Smooth muscle cell (in vitro differentiated cells): ENCODE measurements around the gene ZNF511. TPM values are rescaled to one million over a fixed set of nuclear protein-coding genes. Genes with fewer than 3 reads are reported as not detected.

Source experiments
- DNase-seq: peaks from one replicate; lab custom pipeline; 2025; ENCODE audit not compliant: unreplicated experiment; lab: John Stamatoyannopoulos, UW
- H2AFZ ChIP-seq: fragments of 200-600 bp; sonication (generic); 2 replicates; pipeline ENCODE4 v1.6.0; 2016; ENCODE audit warnings: antibody characterized with exemption, low read depth, mild to moderate bottlenecking
- H3F3A ChIP-seq: fragments of 200-600 bp; sonication (generic); 2 replicates; pipeline ENCODE4 v1.6.0; 2017; ENCODE audit warnings: antibody characterized with exemption, low read depth
- H3K27ac ChIP-seq: fragments of 200-600 bp; sonication (generic); 2 replicates; pipeline ENCODE4 v1.5.1; 2016; ENCODE audit warnings: low read depth, mild to moderate bottlenecking
- H3K27me3 ChIP-seq: fragments of 200-600 bp; sonication (generic); 2 replicates; pipeline ENCODE4 v1.6.1; 2016; ENCODE audit warnings: low read depth, mild to moderate bottlenecking
- H3K36me3 ChIP-seq: fragments of 200-600 bp; sonication (generic); 2 replicates; pipeline ENCODE4 v1.5.1; 2016; ENCODE audit warnings: low read depth
- H3K4me1 ChIP-seq: fragments of 200-600 bp; sonication (generic); 2 replicates; pipeline ENCODE4 v1.5.1; 2016; ENCODE audit warnings: low read depth
- H3K4me2 ChIP-seq: fragments of 200-600 bp; sonication (generic); 2 replicates; pipeline ENCODE4 v1.6.0; 2016; ENCODE audit warnings: mild to moderate bottlenecking
- H3K4me3 ChIP-seq: fragments of 200-600 bp; sonication (generic); 2 replicates; pipeline ENCODE4 v1.5.1; 2016; ENCODE audit warnings: mild to moderate bottlenecking
- H3K79me2 ChIP-seq: fragments of 200-600 bp; sonication (generic); 2 replicates; pipeline ENCODE4 v1.6.0; 2016; ENCODE audit warnings: low read depth, mild to moderate bottlenecking
- H3K9ac ChIP-seq: fragments of 200-600 bp; sonication (generic); 2 replicates; pipeline ENCODE4 v1.6.0; 2016; ENCODE audit warnings: low read depth
- H3K9me3 ChIP-seq: fragments of 200-600 bp; sonication (generic); replicated peaks from 2 replicates; pipeline ENCODE4 v1.5.1; 2016; ENCODE audit warnings: low read depth
- H4K20me1 ChIP-seq: fragments of 200-600 bp; sonication (generic); 2 replicates; pipeline ENCODE4 v1.6.0; 2016; ENCODE audit warnings: low read depth
- CTCF ChIP-seq: fragments of 200-600 bp; sonication (generic); IDR thresholded peaks from 2 replicates; pipeline ENCODE4 v1.5.1; 2017; ENCODE audit warnings: borderline replicate concordance, mild to moderate bottlenecking, antibody characterized with exemption; ENCODE audit not compliant: insufficient read depth, poor library complexity, severe bottlenecking
- WGBS: methylation state at CpG from one replicate; pipeline ENCODE4 v1.1.7; 2016; ENCODE audit warnings: low lambda C conversion rate; 5-methylcytosine and 5-hydroxymethylcytosine counted together
- polyA plus RNA-seq: library from polyadenylated mRNA; unstranded; fragments of >200 nt; fragmentation: Nextera tagmentation; extraction: Ambion mirVana; gene quantifications from 2 replicates; pipeline ENCODE4 v1.2.1, GENCODE V29; 2016
- total RNA-seq: library from RNA; depleted of rRNA; stranded (reverse); fragments of >200 nt; gene quantifications from 2 replicates; pipeline ENCODE4 v1.2.3, GENCODE V29; 2014

The ZNF511 gene
- total and polyA plus RNA-seq, 2 experiments from 2014 or later = 20.0 to 52.3 TPM

DNA sequence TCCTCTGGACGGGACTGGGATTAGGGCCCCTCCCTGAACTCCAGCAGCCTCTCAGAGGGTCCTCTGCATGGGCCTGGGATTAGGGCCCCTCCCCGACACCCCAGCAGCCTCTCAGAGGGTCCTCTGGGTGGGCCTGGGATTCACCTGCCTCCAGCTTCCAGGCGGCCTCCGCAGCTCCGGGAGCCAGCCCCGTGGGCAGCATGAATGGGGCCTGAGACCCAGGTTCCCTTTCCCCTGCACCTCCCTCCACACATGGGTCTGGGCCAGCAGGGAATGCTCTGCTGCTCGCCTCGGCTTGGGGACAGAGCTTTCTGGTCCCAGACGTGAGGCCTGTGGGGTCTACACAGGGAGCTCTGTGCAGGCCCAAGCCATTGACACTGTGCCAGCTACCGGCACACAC lies 5.5 kb upstream of the ZNF511 start:
- H3K9me3 ChIP-seq = no peaks in the 10 kb centered on the region
- peaks cover 5% of the 10 kb centered on the region for H3K36me3 ChIP-seq
- no peaks in the 10 kb centered on the region for H3F3A ChIP-seq
- DNase-seq = no peak
- H3K4me1 ChIP-seq = peaks cover 6% of the 10 kb centered on the region
- H3K27ac ChIP-seq = no peak overlapping the region
- no peak overlapping the region for H3K4me2 ChIP-seq
- no peak overlapping the region for H2AFZ ChIP-seq
- no peak overlapping the region for H3K4me3 ChIP-seq
- H3K79me2 ChIP-seq = peaks cover 58% of the 10 kb centered on the region
- peaks cover 72% of the 10 kb centered on the region for H4K20me1 ChIP-seq
- no peaks in the 10 kb centered on the region for H3K27me3 ChIP-seq
- WGBS = 99% methylated on average over 10 of the region's 10 CpGs
- no peak for TF ChIP-seq CTCF
- H3K9ac ChIP-seq = no peak overlapping the region

GRCh38 chr10:133306097-133306476 lies 2.6 kb upstream of the ZNF511 start:
- H3K9me3 ChIP-seq = no peaks in the 10 kb centered on the region
- WGBS = 97% methylated on average over 5 of the region's 5 CpGs
- no peaks in the 10 kb centered on the region for H3F3A ChIP-seq
- no peaks in the 10 kb centered on the region for H3K36me3 ChIP-seq
- no peak overlapping the region for H3K4me2 ChIP-seq
- peaks cover 70% of the 10 kb centered on the region for H4K20me1 ChIP-seq
- no peak for TF ChIP-seq CTCF
- H3K4me1 ChIP-seq = peaks cover 6% of the 10 kb centered on the region
- H3K27ac ChIP-seq = no peak overlapping the region
- H3K4me3 ChIP-seq = no peak overlapping the region
- peaks cover 61% of the 10 kb centered on the region for H3K79me2 ChIP-seq
- no peak for DNase-seq
- H3K9ac ChIP-seq = no peak overlapping the region
- H3K27me3 ChIP-seq = no peaks in the 10 kb centered on the region
- H2AFZ ChIP-seq = no peak overlapping the region

- Histone ChIP-seq H3K4me3 (peak overlapping the region; percentile 94), H3K4me2 (peak overlapping the region; percentile 92), H2AFZ (no peak overlapping the region), H3K36me3 (no peaks in the 10 kb centered on the region), H3F3A (no peaks in the 10 kb centered on the region), H3K9me3 (no peaks in the 10 kb centered on the region), H3K27me3 (no peaks in the 10 kb centered on the region), H3K79me2 (peaks cover 61% of the 10 kb centered on the region), H3K4me1 (peaks cover 6% of the 10 kb centered on the region), H3K9ac (no peak overlapping the region), H4K20me1 (peaks cover 65% of the 10 kb centered on the region), H3K27ac (peak overlapping the region; percentile 97)
- no peak for TF ChIP-seq CTCF
- WGBS = 95% methylated on average over 17 of the region's 17 CpGs
- no peak for DNase-seq
These were observed 1.8 kb upstream of the ZNF511 start for GRCh38 chr10:133306941-133307379.

- H3K79me2 ChIP-seq = peaks cover 55% of the 10 kb centered on the region
These were observed 816 bp upstream of the ZNF511 start for GRCh38 chr10:133307776-133308420.

More at GRCh38 chr10:133307776-133308420, 816 bp upstream of the ZNF511 start:
- Histone ChIP-seq H3K27ac (peak overlapping the region; percentile 97), H4K20me1 (peaks cover 55% of the 10 kb centered on the region), H3K9me3 (no peaks in the 10 kb centered on the region), H3K9ac (peak overlapping the region; percentile 99), H3F3A (no peaks in the 10 kb centered on the region), H3K4me1 (peaks cover 6% of the 10 kb centered on the region), H3K4me2 (peak overlapping the region; percentile 92), H3K27me3 (no peaks in the 10 kb centered on the region), H3K4me3 (peak overlapping the region; percentile 94), H3K36me3 (no peaks in the 10 kb centered on the region), H2AFZ (peak overlapping the region; percentile 89)
- WGBS = 14% methylated on average over 25 of the region's 25 CpGs
- no peak for DNase-seq
- peak; percentile 70 for TF ChIP-seq CTCF
